ENCODE measurements around the gene STAM.

STAM gene

DNA sequence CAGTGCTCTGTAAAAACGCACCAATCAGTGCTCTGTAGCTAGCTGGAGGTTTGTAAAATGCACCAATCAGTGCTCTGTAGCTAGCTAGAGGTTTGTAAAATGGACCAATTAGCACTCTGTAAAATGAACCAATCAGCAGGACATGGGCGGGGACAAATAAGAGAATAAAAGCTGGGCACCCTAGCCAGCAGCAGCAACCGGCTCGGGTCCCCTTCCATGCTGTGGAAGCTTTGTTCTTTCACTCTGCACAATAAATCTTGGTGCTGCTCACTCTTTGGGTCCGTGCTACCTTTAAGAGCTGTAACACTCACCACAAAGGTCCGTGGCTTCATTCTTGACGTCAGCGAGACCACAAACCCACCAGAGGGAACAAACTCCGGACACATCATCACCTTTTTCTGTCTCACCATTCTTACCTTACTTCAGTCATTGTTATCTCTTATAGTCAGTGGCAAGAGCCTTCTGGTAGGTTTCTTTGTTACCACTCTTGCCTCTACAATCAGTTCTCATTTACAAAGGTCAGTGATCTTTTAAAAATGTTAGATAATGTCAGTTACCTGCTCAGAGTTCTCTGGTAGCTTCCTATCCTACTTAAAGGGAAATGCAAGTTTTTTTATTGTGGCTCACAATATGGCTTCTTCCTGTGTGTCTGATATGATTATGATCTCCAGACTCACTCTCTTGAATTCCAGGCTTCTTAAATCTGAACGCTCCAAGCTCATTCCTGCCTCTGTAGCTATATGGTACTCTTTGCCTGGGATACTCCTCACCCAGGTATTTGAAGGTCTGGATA lies 4.5 kb downstream of the STAM start:
- Histone ChIP-seq H3K36me3 (ENCODE audit: insufficient read depth, low read length) (no peaks in the 10 kb centered on the region), H3K9ac (ENCODE audit: low read length) (no peak overlapping the region), H3K27ac (ENCODE audit: low read depth, low read length) (no peak overlapping the region), H3K4me1 (ENCODE audit: insufficient read depth, low read length) (peaks cover 22% of the 10 kb centered on the region), H3K4me3 (ENCODE audit: low read depth in 1 of 2, low read length in 2 of 2) (no peak overlapping the region), H3K27me3 (ENCODE audit: control insufficient read depth in 1 of 2, insufficient read depth in 2 of 2, low read length in 2 of 2) (no peaks in the 10 kb centered on the region), H3K9me3 (ENCODE audit: low read length) (no peaks in the 10 kb centered on the region)

- Histone ChIP-seq H3K4me3 (ENCODE audit: low read depth in 1 of 2, low read length in 2 of 2) (no peak overlapping the region), H3K9ac (ENCODE audit: low read length) (no peak overlapping the region), H3K27me3 (ENCODE audit: control insufficient read depth in 1 of 2, insufficient read depth in 2 of 2, low read length in 2 of 2) (no peaks in the 10 kb centered on the region), H3K27ac (ENCODE audit: low read depth, low read length) (no peak overlapping the region), H3K9me3 (ENCODE audit: low read length) (no peaks in the 10 kb centered on the region), H3K4me1 (ENCODE audit: insufficient read depth, low read length) (peaks cover 22% of the 10 kb centered on the region), H3K36me3 (ENCODE audit: insufficient read depth, low read length) (no peaks in the 10 kb centered on the region)
These were observed 5.1 kb downstream of the STAM start for GRCh38 chr10:17649052-17649451.

- H3K4me3 ChIP-seq (ENCODE audit: low read depth in 1 of 2, low read length in 2 of 2): no peak overlapping the region
- peaks cover 22% of the 10 kb centered on the region for H3K4me1 ChIP-seq (ENCODE audit: insufficient read depth, low read length)
- H3K9ac ChIP-seq (ENCODE audit: low read length): no peak overlapping the region
- no peak overlapping the region for H3K27ac ChIP-seq (ENCODE audit: low read depth, low read length)
- no peaks in the 10 kb centered on the region for H3K36me3 ChIP-seq (ENCODE audit: insufficient read depth, low read length)
- no peaks in the 10 kb centered on the region for H3K27me3 ChIP-seq (ENCODE audit: control insufficient read depth in 1 of 2, insufficient read depth in 2 of 2, low read length in 2 of 2)
- no peaks in the 10 kb centered on the region for H3K9me3 ChIP-seq (ENCODE audit: low read length)
These were observed 5.9 kb downstream of the STAM start for GRCh38 chr10:17649836-17650235.

DNA sequence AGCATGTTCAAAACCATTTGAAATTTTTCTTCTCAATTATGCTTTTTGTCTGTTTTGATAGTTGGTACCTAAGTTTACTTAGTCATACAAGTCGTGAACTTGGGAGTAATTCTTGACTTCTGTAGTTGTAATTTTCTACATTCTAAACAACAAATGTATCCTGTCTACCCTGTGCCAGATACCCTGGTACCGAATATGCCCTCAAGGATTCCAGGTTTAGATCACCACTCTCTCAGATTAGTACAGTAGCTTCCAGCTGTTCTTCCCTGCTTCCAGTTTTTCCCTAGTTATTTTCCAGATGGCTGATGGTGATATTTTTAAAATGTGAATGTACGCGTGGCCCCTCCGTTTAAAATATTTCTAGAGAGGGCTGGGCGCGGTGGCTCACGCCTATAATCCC lies 6.5 kb downstream of the STAM start:
- H3K4me1 ChIP-seq (ENCODE audit: insufficient read depth, low read length): peaks cover 18% of the 10 kb centered on the region
- no peak overlapping the region for H3K27ac ChIP-seq (ENCODE audit: low read depth, low read length)
- no peak overlapping the region for H3K9ac ChIP-seq (ENCODE audit: low read length)
- no peaks in the 10 kb centered on the region for H3K9me3 ChIP-seq (ENCODE audit: low read length)
- no peaks in the 10 kb centered on the region for H3K27me3 ChIP-seq (ENCODE audit: control insufficient read depth in 1 of 2, insufficient read depth in 2 of 2, low read length in 2 of 2)
- H3K36me3 ChIP-seq (ENCODE audit: insufficient read depth, low read length): no peaks in the 10 kb centered on the region
- H3K4me3 ChIP-seq (ENCODE audit: low read depth in 1 of 2, low read length in 2 of 2): no peak overlapping the region

GRCh38 chr10:17651896-17652295 lies 7.9 kb downstream of the STAM start:
- H3K27ac ChIP-seq (ENCODE audit: low read depth, low read length): no peak overlapping the region

DNA sequence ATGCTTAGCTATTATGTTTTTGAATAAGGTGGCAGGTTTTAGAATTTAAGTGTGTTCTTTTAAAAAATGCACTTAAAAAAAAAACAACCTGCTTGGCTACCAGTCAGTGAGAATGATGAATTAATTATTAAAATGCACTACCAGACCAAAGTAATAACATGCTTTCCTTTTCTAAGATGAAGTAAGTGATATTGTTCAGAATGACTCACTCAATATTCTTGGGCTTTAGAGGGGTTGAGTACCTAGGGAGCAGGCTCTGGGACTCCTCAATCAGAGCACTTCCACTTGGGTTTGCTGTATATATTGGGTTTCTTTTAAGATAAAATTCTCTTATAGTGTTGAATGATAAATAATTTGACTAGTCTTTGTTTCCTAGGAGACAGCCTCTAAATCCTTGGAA lies 8.6 kb downstream of the STAM start:
- no peak overlapping the region for H3K9ac ChIP-seq (ENCODE audit: low read length)
- no peak overlapping the region for H3K27ac ChIP-seq (ENCODE audit: low read depth, low read length)
- H3K27me3 ChIP-seq (ENCODE audit: control insufficient read depth in 1 of 2, insufficient read depth in 2 of 2, low read length in 2 of 2): no peaks in the 10 kb centered on the region
- H3K9me3 ChIP-seq (ENCODE audit: low read length): no peaks in the 10 kb centered on the region
- no peaks in the 10 kb centered on the region for H3K36me3 ChIP-seq (ENCODE audit: insufficient read depth, low read length)
- H3K4me3 ChIP-seq (ENCODE audit: low read depth in 1 of 2, low read length in 2 of 2): no peak overlapping the region
- H3K4me1 ChIP-seq (ENCODE audit: insufficient read depth, low read length): peaks cover 4% of the 10 kb centered on the region

More at GRCh38 chr10:17651896-17652295, 7.9 kb downstream of the STAM start:
- no peaks in the 10 kb centered on the region for H3K9me3 ChIP-seq (ENCODE audit: low read length)
- H3K4me1 ChIP-seq (ENCODE audit: insufficient read depth, low read length): peaks cover 7% of the 10 kb centered on the region
- H3K36me3 ChIP-seq (ENCODE audit: insufficient read depth, low read length): no peaks in the 10 kb centered on the region
- no peak overlapping the region for H3K4me3 ChIP-seq (ENCODE audit: low read depth in 1 of 2, low read length in 2 of 2)
- no peak overlapping the region for H3K9ac ChIP-seq (ENCODE audit: low read length)
- no peaks in the 10 kb centered on the region for H3K27me3 ChIP-seq (ENCODE audit: control insufficient read depth in 1 of 2, insufficient read depth in 2 of 2, low read length in 2 of 2)

GRCh38 chr10:17655009-17655408 lies 11.1 kb downstream of the STAM start:
- H3K4me3 ChIP-seq (ENCODE audit: low read depth in 1 of 2, low read length in 2 of 2): no peak overlapping the region
- no peak overlapping the region for H3K9ac ChIP-seq (ENCODE audit: low read length)
- H3K27ac ChIP-seq (ENCODE audit: low read depth, low read length): no peak overlapping the region
- H3K4me1 ChIP-seq (ENCODE audit: insufficient read depth, low read length): no peaks in the 10 kb centered on the region
- no peaks in the 10 kb centered on the region for H3K9me3 ChIP-seq (ENCODE audit: low read length)
- no peaks in the 10 kb centered on the region for H3K27me3 ChIP-seq (ENCODE audit: control insufficient read depth in 1 of 2, insufficient read depth in 2 of 2, low read length in 2 of 2)
- no peaks in the 10 kb centered on the region for H3K36me3 ChIP-seq (ENCODE audit: insufficient read depth, low read length)

- H3K9me3 ChIP-seq (ENCODE audit: low read length): no peaks in the 10 kb centered on the region
- no peaks in the 10 kb centered on the region for H3K4me1 ChIP-seq (ENCODE audit: insufficient read depth, low read length)
- no peak overlapping the region for H3K27ac ChIP-seq (ENCODE audit: low read depth, low read length)
- no peaks in the 10 kb centered on the region for H3K27me3 ChIP-seq (ENCODE audit: control insufficient read depth in 1 of 2, insufficient read depth in 2 of 2, low read length in 2 of 2)
- no peak overlapping the region for H3K4me3 ChIP-seq (ENCODE audit: low read depth in 1 of 2, low read length in 2 of 2)
- H3K36me3 ChIP-seq (ENCODE audit: insufficient read depth, low read length): no peaks in the 10 kb centered on the region
- no peak overlapping the region for H3K9ac ChIP-seq (ENCODE audit: low read length)
These were observed 11.7 kb downstream of the STAM start for GRCh38 chr10:17655567-17656146.

- H3K27me3 ChIP-seq (ENCODE audit: control insufficient read depth in 1 of 2, insufficient read depth in 2 of 2, low read length in 2 of 2): no peaks in the 10 kb centered on the region
- H3K9ac ChIP-seq (ENCODE audit: low read length): no peak overlapping the region
- no peak overlapping the region for H3K27ac ChIP-seq (ENCODE audit: low read depth, low read length)
- H3K4me1 ChIP-seq (ENCODE audit: insufficient read depth, low read length): no peaks in the 10 kb centered on the region
- no peak overlapping the region for H3K4me3 ChIP-seq (ENCODE audit: low read depth in 1 of 2, low read length in 2 of 2)
- no peaks in the 10 kb centered on the region for H3K9me3 ChIP-seq (ENCODE audit: low read length)
- peaks cover 7% of the 10 kb centered on the region for H3K36me3 ChIP-seq (ENCODE audit: insufficient read depth, low read length)
These were observed 13.2 kb downstream of the STAM start for GRCh38 chr10:17657103-17657500.

GRCh38 chr10:17659365-17659764 lies 15.4 kb downstream of the STAM start:
- H3K4me3 ChIP-seq (ENCODE audit: low read depth in 1 of 2, low read length in 2 of 2): no peak overlapping the region
- peaks cover 7% of the 10 kb centered on the region for H3K36me3 ChIP-seq (ENCODE audit: insufficient read depth, low read length)
- H3K27me3 ChIP-seq (ENCODE audit: control insufficient read depth in 1 of 2, insufficient read depth in 2 of 2, low read length in 2 of 2): no peaks in the 10 kb centered on the region
- H3K9me3 ChIP-seq (ENCODE audit: low read length): no peaks in the 10 kb centered on the region
- no peaks in the 10 kb centered on the region for H3K4me1 ChIP-seq (ENCODE audit: insufficient read depth, low read length)
- no peak overlapping the region for H3K9ac ChIP-seq (ENCODE audit: low read length)
- H3K27ac ChIP-seq (ENCODE audit: low read depth, low read length): no peak overlapping the region

GRCh38 chr10:17660921-17661320 lies 17.0 kb downstream of the STAM start:
- Histone ChIP-seq H3K4me1 (ENCODE audit: insufficient read depth, low read length) (no peaks in the 10 kb centered on the region), H3K36me3 (ENCODE audit: insufficient read depth, low read length) (peaks cover 7% of the 10 kb centered on the region), H3K9ac (ENCODE audit: low read length) (no peak overlapping the region), H3K27me3 (ENCODE audit: control insufficient read depth in 1 of 2, insufficient read depth in 2 of 2, low read length in 2 of 2) (no peaks in the 10 kb centered on the region), H3K4me3 (ENCODE audit: low read depth in 1 of 2, low read length in 2 of 2) (no peak overlapping the region), H3K9me3 (ENCODE audit: low read length) (no peaks in the 10 kb centered on the region), H3K27ac (ENCODE audit: low read depth, low read length) (no peak overlapping the region)

DNA sequence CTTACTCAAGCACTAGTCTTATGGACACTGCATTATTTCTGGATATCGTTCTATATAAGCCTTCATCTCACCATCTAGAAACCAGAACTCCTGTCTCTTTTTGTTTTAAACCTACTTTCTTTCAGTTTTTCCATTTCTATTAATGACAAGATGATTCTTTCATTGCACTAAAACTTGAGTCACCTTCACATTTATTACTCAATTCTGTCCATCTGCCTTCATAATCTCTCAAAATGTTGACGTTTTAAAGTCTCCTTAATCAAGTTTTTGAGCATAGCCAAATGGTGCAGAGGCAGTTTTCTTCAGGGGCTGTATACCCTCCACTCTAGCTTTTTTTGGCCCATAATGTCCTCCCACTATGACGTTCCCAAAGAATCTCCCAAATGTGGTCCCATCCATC lies 17.6 kb downstream of the STAM start:
- H3K4me1 ChIP-seq (ENCODE audit: insufficient read depth, low read length): no peaks in the 10 kb centered on the region
- no peaks in the 10 kb centered on the region for H3K27me3 ChIP-seq (ENCODE audit: control insufficient read depth in 1 of 2, insufficient read depth in 2 of 2, low read length in 2 of 2)
- H3K9ac ChIP-seq (ENCODE audit: low read length): no peak overlapping the region
- H3K27ac ChIP-seq (ENCODE audit: low read depth, low read length): no peak overlapping the region
- no peaks in the 10 kb centered on the region for H3K9me3 ChIP-seq (ENCODE audit: low read length)
- peaks cover 7% of the 10 kb centered on the region for H3K36me3 ChIP-seq (ENCODE audit: insufficient read depth, low read length)
- no peak overlapping the region for H3K4me3 ChIP-seq (ENCODE audit: low read depth in 1 of 2, low read length in 2 of 2)

Measured in muscle layer of colon (tissue), 2 donors.